HepG2 (cell line): ENCODE results near the gene CTNNA3. TPM values are rescaled to one million over a fixed set of nuclear protein-coding genes. Genes with fewer than 3 reads are reported as not detected.
A peak's percentile ranks its signal among the peaks of the same experiment; 100 is the strongest.

Experiments
- ATAC-seq: fragments of 200-7000 bp; cut with Tn5 transposase; 3 replicates; pipeline ENCODE4 v1.9.1; 2020; ENCODE audit warnings: mild to moderate bottlenecking, moderate library complexity
- BruUV-seq: library from RNA; stranded (reverse); fragments of 400-500 nt; replicated peaks from 2 replicates; lab custom pipeline; 2021; lab: Mats Ljungman, UMichigan
- CTCF ChIA-PET: fragments of 300-600 bp; formaldehyde crosslinking; extraction: SDS; loops from one replicate; lab custom pipeline; 2021; ENCODE audit warnings: low total read pairs, inconsistent platforms, low intra/inter-chr PET ratio; lab: Yijun Ruan, JAX
- POLR2A ChIA-PET: fragments of 350-600 bp; sonication (Branson Sonifier 250); formaldehyde crosslinking; loops from one replicate; lab custom pipeline; 2020; ENCODE audit warnings: antibody characterized with exemption, inconsistent platforms; lab: Yijun Ruan, JAX
- DNase-seq: peaks from one replicate; pipeline ENCODE4 v3.0.0-alpha.2; 2015; ENCODE audit warnings: low spot score
- FAIRE-seq: peaks from 3 replicates; lab custom pipeline; 2011; peaks lifted over from hg19 to GRCh38; lab: Jason Lieb, UNC
- H2AFZ ChIP-seq: one replicate; pipeline ENCODE4 v1.6.1; 2011; ENCODE audit warnings: low read length, inconsistent platforms
- H3K27ac ChIP-seq: fragments of 300-600 bp; 3 replicates; pipeline ENCODE4 v1.8.0; 2011; ENCODE audit warnings: mixed run types, mild to moderate bottlenecking, mixed read lengths, low read length, inconsistent platforms; ENCODE audit not compliant: insufficient read depth; ENCODE audit errors: extremely low read length
- H3K27me3 ChIP-seq, 2 experiments: fragments of 200-600 bp in 1 of 2; 2 replicates in 1 of 2; 3 replicates in 1 of 2; pipeline versions ENCODE4 v1.6.0 to v1.8.0; 2011; ENCODE audit warnings: low read length in 2 of 2, mild to moderate bottlenecking in 2 of 2, moderate library complexity in 2 of 2, inconsistent platforms in 1 of 2; ENCODE audit not compliant: insufficient read depth in 2 of 2, control insufficient read depth in 1 of 2
- H3K36me3 ChIP-seq, 2 experiments: fragments of 200-600 bp in 1 of 2; replicated peaks in 1 of 2; 2 replicates in 1 of 2; 3 replicates in 1 of 2; pipeline versions ENCODE4 v1.5.1 to v1.8.0; 2011; ENCODE audit warnings: low read length in 2 of 2, inconsistent platforms in 1 of 2; ENCODE audit not compliant: insufficient read depth in 2 of 2, control insufficient read depth in 1 of 2
- H3K4me1 ChIP-seq: 2 replicates; pipeline ENCODE4 v1.5.1; 2012; ENCODE audit warnings: low read length, inconsistent platforms; ENCODE audit not compliant: insufficient read depth
- H3K4me2 ChIP-seq: 2 replicates; pipeline ENCODE4 v1.6.0; 2011; ENCODE audit warnings: low read depth, low read length, inconsistent platforms
- H3K4me3 ChIP-seq, 3 experiments: fragments of 200-600 bp in 1 of 3; sonication (generic), shearing (Covaris generic) in 1 of 3; replicated peaks in 1 of 3; 2 replicates each; pipeline ENCODE4 v1.5.1; 2011 to 2016; ENCODE audit warnings: low read length in 3 of 3, inconsistent platforms in 2 of 3, low read depth in 2 of 3, mild to moderate bottlenecking in 2 of 3, control low read depth in 1 of 3, mixed read lengths in 1 of 3; ENCODE audit not compliant: insufficient read depth in 1 of 3
- H3K79me2 ChIP-seq: one replicate; pipeline ENCODE4 v1.6.1; 2011; ENCODE audit warnings: low read length, inconsistent platforms; ENCODE audit not compliant: insufficient read depth
- H3K9ac ChIP-seq: 2 replicates; pipeline ENCODE4 v1.6.0; 2011; ENCODE audit warnings: mild to moderate bottlenecking, low read depth, low read length, inconsistent platforms; ENCODE audit not compliant: insufficient read depth
- H3K9me3 ChIP-seq: 2 replicates; pipeline ENCODE4 v1.5.1; 2012; ENCODE audit warnings: mild to moderate bottlenecking, low read length
- H4K20me1 ChIP-seq: 2 replicates; pipeline ENCODE4 v1.6.0; 2011; ENCODE audit warnings: inconsistent platforms, mild to moderate bottlenecking, low read length, moderate library complexity; ENCODE audit not compliant: insufficient read depth
- CBX2 ChIP-seq, 2 experiments: fragments of 200-600 bp in 1 of 2; sonication (generic); formaldehyde crosslinking in 1 of 2; IDR thresholded peaks; 2 replicates each; pipeline versions ENCODE4 v1.7.0 to v1.8.1; 2018 to 2022; ENCODE audit warnings: low read depth in 2 of 2, low read length in 1 of 2, mild to moderate bottlenecking in 1 of 2, missing genetic modification reagents in 1 of 2
- DR1 ChIP-seq: sonication (generic); formaldehyde crosslinking; IDR thresholded peaks from 2 replicates; pipeline ENCODE4 v1.8.0; 2021; ENCODE audit warnings: mild to moderate bottlenecking, missing genetic modification reagents, inconsistent platforms
- FOXA3 ChIP-seq: IDR thresholded peaks from 2 replicates; pipeline ENCODE4 v1.6.1; 2016; ENCODE audit warnings: missing genetic modification reagents, missing compliant biosample characterization
- MTA1 ChIP-seq: sonication (generic); formaldehyde crosslinking; IDR thresholded peaks from 2 replicates; pipeline ENCODE4 v1.4.0; 2020; ENCODE audit warnings: missing genetic modification reagents, mild to moderate bottlenecking, borderline replicate concordance
- MXI1 ChIP-seq: IDR thresholded peaks from 3 replicates; pipeline ENCODE4 v1.6.1; 2012; ENCODE audit warnings: low read depth, low read length, inconsistent platforms, borderline replicate concordance
- STAT5B ChIP-seq: sonication (generic); formaldehyde crosslinking; IDR thresholded peaks from 2 replicates; pipeline ENCODE4 v1.4.0; 2020; ENCODE audit warnings: missing genetic modification reagents
- U2AF2 ChIP-seq: fragments of 200-400 bp; formaldehyde crosslinking; IDR thresholded peaks from 2 replicates; pipeline ENCODE4 v1.6.1; 2017; ENCODE audit warnings: low read depth, mild to moderate bottlenecking, low read length
- ZBTB21 ChIP-seq: sonication (generic); formaldehyde crosslinking; IDR thresholded peaks from 2 replicates; pipeline ENCODE4 v1.4.0; 2020; ENCODE audit warnings: missing genetic modification reagents
- ZFP41 ChIP-seq: sonication (generic); formaldehyde crosslinking; IDR thresholded peaks from 2 replicates; pipeline ENCODE4 v1.4.0; 2020; ENCODE audit warnings: mild to moderate bottlenecking, missing genetic modification reagents, borderline replicate concordance
- ZNF598 ChIP-seq: sonication (generic); formaldehyde crosslinking; IDR thresholded peaks from 2 replicates; pipeline ENCODE4 v1.5.1; 2020; ENCODE audit warnings: mild to moderate bottlenecking, missing genetic modification reagents, borderline replicate concordance
- ZNF850 ChIP-seq: sonication (generic); formaldehyde crosslinking; conservative IDR thresholded peaks from 2 replicates; pipeline ENCODE4 v1.9.0; 2021; ENCODE audit warnings: mild to moderate bottlenecking, missing genetic modification reagents
- WGBS: methylation state at CpG from one replicate; pipeline ENCODE4 v1.1.6; 2017; ENCODE audit warnings: low lambda C conversion rate; 5-methylcytosine and 5-hydroxymethylcytosine counted together
- in situ Hi-C: cut with HindIII; loops from 2 replicates; pipeline ENCODE4 v1.10.0; 2017; ENCODE audit warnings: low pct_unique_long_range_greater_than_20kb; ENCODE audit not compliant: extremely low pct_ligation_motif_present
- intact Hi-C: fragments of 100-400 bp; cut with micrococcal nuclease; formaldehyde crosslinking; loops from one replicate; pipeline ENCODE4 v1.10.0; 2022; ENCODE audit not compliant: unreplicated experiment
- polyA plus RNA-seq, 8 experiments: library from polyadenylated mRNA; depleted of rRNA in 3 of 8; stranded (reverse) in 7 of 8; unstranded in 1 of 8; fragments of >200 nt; fragmentation: Illumina TruSeq in 4 of 8; extraction: Trizol in 4 of 8; gene quantifications; 2 replicates each; pipeline versions ENCODE4 v1.2.1 to v1.2.3, GENCODE V29; 2011 to 2016; ENCODE audit warnings: low read depth in 4 of 8, missing spikeins in 1 of 8, mixed read lengths in 1 of 8; ENCODE audit not compliant: insufficient read depth in 1 of 8
- total RNA-seq, 5 experiments: library from RNA; depleted of rRNA; stranded (reverse); fragments of >200 nt; fragmentation: Illumina TruSeq; extraction: Trizol; gene quantifications; 2 replicates each; pipeline ENCODE4 v1.2.3, GENCODE V29; 2016; ENCODE audit warnings: low read depth in 1 of 5
- TF ChIP-seq, protein P1 (sequence below): sonication (generic); formaldehyde crosslinking; IDR thresholded peaks from 2 replicates; pipeline ENCODE4 v1.5.0; 2020; ENCODE audit warnings: mild to moderate bottlenecking, missing genetic modification reagents, moderate library complexity

CTNNA3 gene
- total and polyA plus RNA-seq, 2 of the 13 experiments (the other 11 are each of a cell fraction or from before 2014, with no cell fraction given): not detected

DNA sequence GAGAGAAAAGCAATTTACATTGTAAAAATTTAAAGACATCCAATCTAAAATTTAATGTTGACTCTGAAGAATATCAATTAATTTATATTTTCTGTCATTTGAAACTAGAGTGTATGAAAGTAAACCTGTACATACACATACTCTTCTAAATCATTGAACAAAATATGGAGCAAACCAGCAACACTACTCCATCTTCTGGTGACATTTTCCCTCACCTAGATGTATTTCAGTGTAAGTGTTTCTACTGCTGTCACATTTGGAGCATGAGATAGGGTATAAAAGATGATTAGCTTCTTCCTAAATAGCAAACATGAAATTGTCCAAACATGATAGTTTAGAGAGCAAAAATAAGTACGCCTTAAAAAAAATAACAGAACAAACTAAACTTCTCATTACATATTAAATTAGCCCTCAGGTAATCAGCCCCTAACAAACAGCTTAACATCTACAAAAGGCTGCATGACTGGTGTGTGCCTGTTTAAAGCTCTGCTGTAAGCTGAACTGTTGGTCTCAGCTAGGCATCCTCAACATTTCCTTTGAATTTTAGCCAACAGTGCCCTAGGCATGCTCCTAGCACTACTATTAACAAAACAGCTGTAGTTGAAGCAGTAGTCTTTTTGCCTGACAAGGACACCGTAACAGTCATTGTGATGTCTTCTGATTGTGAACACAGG lies 189.8 kb downstream of the CTNNA3 start:
- H3K4me1 ChIP-seq: no peaks in the 10 kb centered on the region
- WGBS: 29% methylated on average over 2 of the region's 2 CpGs
- no peak for TF ChIP-seq STAT5B
- TF ChIP-seq, protein P1, sequence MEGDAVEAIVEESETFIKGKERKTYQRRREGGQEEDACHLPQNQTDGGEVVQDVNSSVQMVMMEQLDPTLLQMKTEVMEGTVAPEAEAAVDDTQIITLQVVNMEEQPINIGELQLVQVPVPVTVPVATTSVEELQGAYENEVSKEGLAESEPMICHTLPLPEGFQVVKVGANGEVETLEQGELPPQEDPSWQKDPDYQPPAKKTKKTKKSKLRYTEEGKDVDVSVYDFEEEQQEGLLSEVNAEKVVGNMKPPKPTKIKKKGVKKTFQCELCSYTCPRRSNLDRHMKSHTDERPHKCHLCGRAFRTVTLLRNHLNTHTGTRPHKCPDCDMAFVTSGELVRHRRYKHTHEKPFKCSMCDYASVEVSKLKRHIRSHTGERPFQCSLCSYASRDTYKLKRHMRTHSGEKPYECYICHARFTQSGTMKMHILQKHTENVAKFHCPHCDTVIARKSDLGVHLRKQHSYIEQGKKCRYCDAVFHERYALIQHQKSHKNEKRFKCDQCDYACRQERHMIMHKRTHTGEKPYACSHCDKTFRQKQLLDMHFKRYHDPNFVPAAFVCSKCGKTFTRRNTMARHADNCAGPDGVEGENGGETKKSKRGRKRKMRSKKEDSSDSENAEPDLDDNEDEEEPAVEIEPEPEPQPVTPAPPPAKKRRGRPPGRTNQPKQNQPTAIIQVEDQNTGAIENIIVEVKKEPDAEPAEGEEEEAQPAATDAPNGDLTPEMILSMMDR (CRISPR knock-in tag): peak; percentile 11; the same call in 1 of the 2 replicates
- H3K9ac ChIP-seq: no peak overlapping the region
- no peak overlapping the region for H2AFZ ChIP-seq
- ChIA-PET POLR2A (no interaction called here), CTCF (no interaction called here)
- in situ Hi-C loops (no loop called here), intact Hi-C loops (no loop called here)
- H4K20me1 ChIP-seq: no peaks in the 10 kb centered on the region
- no peaks in the 10 kb centered on the region for H3K9me3 ChIP-seq
- no peak overlapping the region for H3K27ac ChIP-seq
- no peak overlapping the region for H3K4me2 ChIP-seq
- ATAC-seq (no peak), DNase-seq (no peak), FAIRE-seq (no peak)
- H3K27me3 ChIP-seq: no peaks in the 10 kb centered on the region
- H3K4me3 ChIP-seq: no peak overlapping the region
- no peaks in the 10 kb centered on the region for H3K36me3 ChIP-seq
- H3K79me2 ChIP-seq: no peaks in the 10 kb centered on the region
- no TSS peak for BruUV-seq

DNA sequence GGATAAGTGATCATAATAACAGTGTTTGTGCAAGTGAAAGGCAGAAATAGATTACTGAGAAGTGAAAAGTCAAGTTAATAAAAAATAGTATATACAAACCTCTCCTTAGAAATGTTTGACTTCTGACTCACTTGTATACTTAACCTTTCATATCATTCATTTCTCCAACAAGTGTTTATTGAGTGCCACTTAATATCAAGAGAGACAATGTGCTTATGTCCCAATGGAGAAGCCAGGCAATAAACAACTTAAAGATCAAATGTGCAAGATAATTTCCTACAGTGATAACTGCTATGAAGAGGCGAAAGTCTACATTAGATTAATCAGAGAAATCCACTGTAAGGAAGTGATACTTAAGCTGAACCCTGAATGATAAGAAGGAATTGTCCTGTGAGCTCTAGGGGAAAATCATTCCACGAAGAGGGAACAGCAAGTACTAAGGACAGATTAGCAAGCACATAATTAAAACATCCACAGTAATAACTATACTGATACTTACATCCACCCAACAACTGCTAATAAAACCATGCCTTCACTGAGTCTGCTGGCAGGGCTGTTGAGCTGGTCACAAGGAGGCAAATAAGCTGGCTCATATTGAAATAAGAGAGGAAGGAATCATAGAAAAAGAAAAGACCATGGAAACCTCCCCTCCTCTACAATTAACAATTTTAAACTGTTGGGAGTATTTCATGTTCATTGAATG lies 203.5 kb downstream of the CTNNA3 start:
- H3K27me3 ChIP-seq: no peaks in the 10 kb centered on the region
- H3K79me2 ChIP-seq: no peaks in the 10 kb centered on the region
- H3K4me1 ChIP-seq: no peaks in the 10 kb centered on the region
- TF ChIP-seq MXI1 (no peak), CBX2 (IDR thresholded peaks at IDR 0.05; ENCODE audit: low read depth, low read length) (no peak), CBX2 (CRISPR knock-in tag; IDR thresholded peaks at IDR 0.05; ENCODE audit: low read depth) (no peak), DR1 (CRISPR knock-in tag) (no peak), ZBTB21 (no peak), U2AF2 (no peak), ZNF850 (no peak), ZFP41 (CRISPR knock-in tag) (no peak), FOXA3 (CRISPR knock-in tag) (no peak), ZNF598 (CRISPR knock-in tag) (no peak), MTA1 (no peak)
- H3K9me3 ChIP-seq: no peaks in the 10 kb centered on the region
- ChIA-PET CTCF (no interaction called here), POLR2A (no interaction called here)
- no peaks in the 10 kb centered on the region for H3K36me3 ChIP-seq
- H3K27ac ChIP-seq: no peak overlapping the region
- DNase-seq (no peak), ATAC-seq (no peak), FAIRE-seq (no peak)
- no peak overlapping the region for H3K4me3 ChIP-seq
- in situ Hi-C loops: no loop called here
- no TSS peak for BruUV-seq
- H3K9ac ChIP-seq: no peak overlapping the region
- intact Hi-C loops: no loop called here
- WGBS: 3% methylated on average over 2 of the region's 2 CpGs
- no peaks in the 10 kb centered on the region for H4K20me1 ChIP-seq
- no peak overlapping the region for H2AFZ ChIP-seq
- H3K4me2 ChIP-seq: no peak overlapping the region
